Activated CD4-positive, alpha-beta T cell treated with anti-CD3 and anti-CD28 coated beads for 4 hours (primary cell): ENCODE measurements around the gene CACNG3.
"Not testable (repeated sequence)": the region's sequence is repeated elsewhere in the genome, so short reads cannot be mapped to it uniquely, and the experiment has no call there.

ENCODE experiments used
- DNase-seq, 2 donors: peaks; one replicate each; pipeline ENCODE4 v3.0.0-alpha.2; 2020

The CACNG3 gene

DNA sequence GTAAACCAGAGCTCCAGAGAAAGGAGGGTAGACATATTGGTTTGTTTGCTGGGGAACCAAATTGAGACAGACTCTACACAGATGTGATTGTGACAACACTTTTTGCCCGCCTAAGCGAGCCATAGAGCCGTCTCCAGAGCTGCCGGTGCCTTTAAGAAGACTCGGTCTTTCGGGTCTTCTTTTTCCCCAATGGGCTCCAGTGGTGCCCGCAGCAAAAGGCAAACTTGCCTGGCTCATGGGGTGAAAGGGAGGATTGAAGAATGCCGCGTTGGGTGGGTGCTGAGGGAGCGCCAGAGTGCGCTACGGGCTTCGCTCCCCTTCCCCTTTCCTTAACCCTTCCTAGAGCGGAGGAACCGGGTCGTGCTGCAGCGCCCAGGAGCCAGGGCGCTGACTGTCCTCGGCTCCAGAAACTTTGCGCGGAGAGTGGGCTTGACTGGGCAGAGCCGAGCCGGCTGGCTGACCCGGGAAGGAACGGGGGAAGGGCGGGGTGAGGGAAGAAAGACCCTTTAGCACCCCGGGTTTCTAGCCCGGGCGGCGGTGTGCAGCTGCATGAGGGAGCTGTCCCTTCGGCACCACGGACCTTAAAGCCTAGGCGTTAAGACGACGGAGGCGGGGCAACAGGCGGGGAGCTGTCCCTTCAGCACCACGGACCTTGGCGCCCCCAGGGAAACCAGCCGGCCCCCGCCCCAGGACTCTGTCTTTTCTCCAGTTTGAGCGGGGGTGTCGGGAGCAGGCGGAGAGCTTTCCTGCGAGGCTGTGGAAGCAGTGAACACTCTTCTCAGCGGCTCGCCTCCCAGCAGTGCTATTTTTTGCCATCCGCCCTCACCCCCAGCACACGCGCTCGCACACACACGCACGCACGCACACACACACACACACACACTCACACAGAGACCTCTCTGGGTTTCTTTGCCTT, at the start of gene CACNG3:
TSS of gene CACNG3 (plus strand) at position 880 of the 916 bp plus-strand sequence. CDS start 420 bp downstream, outside the sequence.
- peak in 1 of 2 donors; percentile 1 for DNase-seq

DNA sequence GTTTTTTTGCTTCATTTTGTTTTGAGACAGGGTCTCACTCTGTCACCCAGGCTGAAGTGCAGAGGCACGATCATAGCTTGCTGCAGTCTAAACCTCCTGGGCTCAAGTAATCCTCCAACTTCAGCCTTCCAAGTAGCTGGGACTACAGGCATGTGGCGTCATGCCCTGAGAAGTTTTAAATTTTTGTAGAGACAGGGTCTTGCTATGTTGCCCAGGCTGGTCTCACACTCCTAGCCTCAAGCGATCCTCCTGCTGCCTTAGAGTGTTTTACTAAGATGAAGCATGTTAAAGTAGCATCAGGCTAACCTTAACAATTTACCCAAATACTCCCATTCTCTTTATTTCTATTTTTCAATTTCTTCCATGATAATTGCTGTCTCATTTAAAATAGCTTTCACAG, 49.2 kb upstream of the CACNG3 start:
- no peak for DNase-seq

- DNase-seq: no peak
Measured at GRCh38 chr16:24208710-24209109, 47.4 kb upstream of the CACNG3 start.

- DNase-seq: no peak
Measured at GRCh38 chr16:24214992-24215391, 41.1 kb upstream of the CACNG3 start.

DNA sequence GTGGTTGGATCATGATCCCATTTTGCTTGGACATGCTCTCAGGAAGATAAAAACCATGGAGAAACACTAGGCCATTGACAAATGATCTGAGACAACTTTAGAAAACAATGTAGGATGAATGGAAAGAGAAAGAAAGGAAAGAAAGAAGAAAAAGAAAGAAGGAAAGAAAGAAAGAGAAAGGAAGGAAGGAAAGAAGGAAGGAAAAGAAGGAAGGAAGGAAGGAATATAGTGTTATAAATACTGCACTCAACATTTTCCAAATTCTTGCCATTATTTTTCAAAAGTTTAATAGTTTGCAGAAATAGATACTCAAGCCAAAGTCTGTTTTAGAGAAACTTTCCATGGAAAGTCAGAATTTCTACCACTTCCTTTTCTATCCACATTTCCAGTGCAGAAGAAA, 39.2 kb upstream of the CACNG3 start:
- no peak for DNase-seq

- DNase-seq: no peak
Measured at GRCh38 chr16:24217461-24217860, 38.7 kb upstream of the CACNG3 start.

- no peak for DNase-seq
Measured at GRCh38 chr16:24218299-24218698, 37.8 kb upstream of the CACNG3 start.

DNA sequence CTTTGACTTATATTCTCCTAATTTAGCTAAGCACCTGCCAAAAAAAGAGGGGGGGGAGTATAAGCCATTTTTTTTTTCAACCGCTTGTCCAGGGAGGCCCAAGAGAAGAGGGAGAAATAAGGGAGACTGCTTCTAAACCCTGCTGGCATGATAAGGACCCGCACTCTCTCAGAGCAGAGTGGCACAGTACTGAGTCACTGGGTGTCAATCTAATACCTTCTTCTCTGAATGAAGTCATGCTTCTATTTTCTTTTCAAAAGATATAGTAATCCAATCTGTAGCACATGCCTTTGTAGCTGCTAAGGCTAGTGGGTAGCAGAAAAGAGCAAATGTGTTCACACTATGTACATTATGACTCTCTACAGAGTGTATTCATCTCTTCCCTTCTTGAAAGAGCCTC, 34.9 kb upstream of the CACNG3 start:
- DNase-seq: no peak

GRCh38 chr16:24228514-24228913, 27.6 kb upstream of the CACNG3 start:
- DNase-seq: no peak

GRCh38 chr16:24232936-24233335, 23.2 kb upstream of the CACNG3 start:
- no peak for DNase-seq

DNA sequence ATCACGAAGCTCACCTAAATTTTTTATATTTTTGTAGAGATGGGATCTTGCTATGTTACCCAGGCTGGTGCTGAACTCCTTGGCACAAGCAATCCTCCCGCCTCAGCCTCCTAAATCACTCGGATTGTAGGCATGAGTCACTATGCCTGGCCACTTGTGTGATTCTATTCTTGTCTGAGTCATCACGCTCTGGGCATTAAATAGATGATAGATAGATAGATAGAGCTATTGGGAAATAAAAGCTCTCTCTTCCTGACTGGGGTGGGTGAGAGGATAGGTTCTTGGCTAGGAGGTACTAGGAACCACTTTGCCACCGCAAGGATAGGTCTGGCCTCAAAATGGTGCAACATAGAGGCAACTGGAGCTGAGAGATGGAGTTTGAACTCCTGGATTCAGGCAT, 21.4 kb upstream of the CACNG3 start:
- no peak for DNase-seq

- DNase-seq: no peak
Measured at GRCh38 chr16:24235806-24236205, 20.3 kb upstream of the CACNG3 start.

DNA sequence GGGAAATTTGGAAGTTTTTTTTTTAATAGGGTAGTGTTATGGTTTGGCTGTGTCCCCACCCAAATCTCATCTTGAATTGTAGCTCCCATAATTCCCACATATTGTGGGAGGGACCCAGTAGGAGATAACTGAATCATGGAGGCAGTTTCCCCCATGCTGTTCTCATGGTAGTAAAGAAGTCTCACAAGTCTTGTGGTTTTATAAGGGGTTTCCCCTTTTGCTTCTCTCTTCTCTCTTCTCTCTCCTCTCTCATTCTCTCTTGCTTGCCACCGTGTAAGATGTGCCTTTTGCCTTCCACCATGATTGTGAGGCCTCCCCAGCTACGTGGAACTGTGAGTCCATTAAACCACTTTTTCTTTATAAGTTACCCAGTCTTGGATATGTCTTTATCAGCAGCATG, 17.3 kb upstream of the CACNG3 start:
- not testable (repeated sequence) for DNase-seq

DNA sequence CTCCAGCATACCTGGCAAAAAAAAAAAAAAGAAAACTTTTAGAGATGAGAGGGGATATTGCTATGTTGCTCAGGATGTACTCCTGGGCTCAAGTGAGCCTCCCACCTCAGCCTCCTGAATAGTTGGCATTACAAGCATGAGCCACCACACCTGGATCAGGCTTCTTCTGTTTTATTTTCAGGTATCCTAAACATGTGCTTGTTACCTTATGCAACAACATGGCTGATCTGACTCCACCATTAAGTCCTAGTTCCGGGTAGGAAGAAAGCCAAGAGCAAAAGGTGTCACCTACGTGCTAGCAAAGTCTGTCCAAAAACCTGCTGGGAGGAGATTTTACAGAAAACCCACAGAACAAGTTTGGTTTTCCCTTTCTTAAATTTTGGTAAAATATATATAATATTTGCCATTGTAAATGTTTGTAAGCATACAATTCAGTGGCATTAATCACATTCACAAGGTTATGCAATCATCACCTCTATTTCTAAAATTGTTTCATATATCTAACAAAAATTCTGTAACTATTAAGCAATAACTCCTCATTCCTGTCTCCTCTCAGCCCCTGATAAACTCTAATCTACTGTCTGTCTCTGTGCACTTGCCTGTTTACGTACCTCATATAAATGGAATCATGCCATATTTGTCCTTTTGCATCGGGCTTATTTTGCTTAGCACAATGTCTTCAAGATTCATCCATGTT, 9.1 kb upstream of the CACNG3 start:
- no peak for DNase-seq

- DNase-seq: peak; percentile 22 to 26
Measured at GRCh38 chr16:24253192-24253591, 2.9 kb upstream of the CACNG3 start.

DNA sequence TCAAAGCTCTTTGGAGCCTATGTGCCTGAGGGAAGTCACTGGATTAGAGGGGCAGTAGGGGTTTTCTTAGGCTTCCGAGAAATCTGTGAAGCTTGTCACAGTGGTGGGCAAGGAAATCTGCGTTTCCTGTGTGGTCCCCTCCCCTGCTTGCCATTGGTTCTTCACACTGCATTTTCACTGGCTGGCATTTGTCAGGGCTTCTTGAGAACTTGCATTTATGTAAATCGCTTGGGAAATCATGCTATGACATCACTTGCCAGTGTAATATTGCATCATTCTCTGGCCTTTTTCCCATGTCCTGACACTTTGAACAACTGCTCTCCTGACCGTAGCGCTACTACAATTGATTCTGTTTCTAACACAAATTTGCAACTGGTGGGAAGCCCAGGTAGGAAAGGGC, 1.8 kb downstream of the CACNG3 start:
- no peak for DNase-seq

DNA sequence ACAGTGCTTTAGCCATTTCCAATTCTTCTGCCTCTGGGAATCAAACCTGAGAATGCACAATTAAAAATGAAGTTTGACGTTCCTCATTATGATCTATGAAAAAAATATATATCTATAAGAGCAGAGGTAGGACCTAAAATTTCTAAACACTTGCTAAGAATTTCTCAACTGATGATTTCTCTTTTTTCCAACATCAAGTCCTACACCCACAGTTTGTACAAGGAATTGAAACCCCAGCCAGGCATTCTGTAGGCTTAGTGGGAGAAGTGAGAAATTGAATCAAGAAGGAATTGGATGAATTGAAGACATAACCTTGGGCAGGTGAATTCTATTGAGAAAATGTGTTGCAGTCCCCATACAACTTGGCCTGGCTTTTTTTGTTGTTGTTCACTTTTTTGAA, 2.7 kb downstream of the CACNG3 start:
- no peak for DNase-seq

DNA sequence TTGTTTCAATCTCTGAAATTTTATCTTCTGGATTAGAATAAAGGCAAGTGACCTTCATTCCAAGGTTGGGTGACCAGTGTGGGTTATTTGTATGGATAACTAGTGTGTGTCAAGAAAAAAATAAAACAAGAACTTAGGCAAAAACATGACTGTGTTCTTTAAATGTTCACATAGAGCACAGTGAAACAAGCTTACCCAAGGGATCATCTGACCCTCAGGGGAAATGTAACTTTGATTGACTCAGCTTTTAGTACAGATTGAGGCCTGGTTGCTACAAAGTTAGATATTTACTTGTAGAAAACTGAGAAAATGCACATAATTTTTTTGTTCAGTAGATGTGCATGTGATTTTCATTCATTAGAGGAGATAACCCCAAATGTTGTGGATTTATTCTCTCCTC, 6.7 kb downstream of the CACNG3 start:
- DNase-seq: no peak

DNA sequence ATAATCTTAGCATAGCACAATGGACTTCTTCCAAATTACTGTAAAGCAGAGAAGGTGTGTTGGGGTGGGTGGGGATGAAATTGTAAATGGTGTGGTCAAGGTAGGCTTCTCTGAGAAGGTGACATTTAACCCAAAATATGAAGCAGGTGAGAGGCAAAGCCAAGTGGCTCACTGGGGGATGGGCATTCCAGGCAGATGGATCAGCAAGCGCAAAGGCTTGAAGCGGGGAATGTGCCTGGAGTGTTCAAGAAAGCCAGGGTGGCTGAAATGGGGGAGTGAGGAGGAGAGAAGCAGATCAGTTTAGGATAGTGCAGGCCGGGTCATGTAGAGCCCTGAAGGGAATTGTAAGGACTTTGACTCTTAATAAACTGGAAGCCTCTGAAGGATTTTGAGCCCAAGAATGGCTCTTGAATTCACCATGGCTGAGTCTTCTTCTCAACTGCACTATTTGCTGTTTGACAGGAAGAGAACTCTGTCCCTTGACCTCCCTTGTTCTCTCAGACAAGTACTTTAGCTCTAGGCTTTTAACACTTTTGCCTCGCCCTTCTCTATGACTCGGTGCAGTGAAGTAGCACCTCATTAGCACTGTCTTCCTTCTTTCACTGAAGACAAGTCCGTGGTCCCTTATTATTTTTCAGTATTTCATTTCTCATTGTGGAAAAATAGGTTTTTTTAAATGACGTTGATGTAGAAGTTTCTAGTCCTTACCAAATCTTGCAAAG, 14.7 kb downstream of the CACNG3 start:
- no peak for DNase-seq

GRCh38 chr16:24272379-24272778, 16.2 kb downstream of the CACNG3 start:
- no peak for DNase-seq

GRCh38 chr16:24273508-24274182, 17.5 kb downstream of the CACNG3 start:
- DNase-seq: no peak

- DNase-seq: no peak
Measured at GRCh38 chr16:24275413-24275812, 19.3 kb downstream of the CACNG3 start.

DNA sequence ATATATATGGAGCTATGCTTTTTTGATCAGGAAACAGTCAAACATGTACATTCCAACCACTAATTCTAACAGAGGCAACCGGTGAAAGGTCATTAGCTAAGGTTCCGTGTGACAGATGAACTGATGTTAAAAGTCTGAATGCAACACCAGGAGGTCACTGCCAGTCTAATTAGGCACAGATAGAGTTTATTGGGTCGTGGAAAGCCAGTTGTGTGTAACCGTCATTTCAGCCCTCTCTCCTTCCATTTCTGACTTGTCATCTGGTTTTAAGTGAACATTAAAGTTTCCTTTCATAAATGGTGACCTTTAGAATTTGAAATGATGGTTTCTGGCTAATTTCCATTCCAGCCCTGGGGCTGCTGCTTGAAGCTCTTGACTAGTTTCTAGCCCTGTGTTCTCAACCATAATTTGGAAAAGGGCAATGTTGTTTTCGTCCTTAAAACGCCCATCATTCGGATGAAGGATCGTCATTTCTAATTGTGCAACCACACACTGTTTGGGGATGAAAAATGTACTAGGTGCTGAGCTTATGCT, 23.9 kb downstream of the CACNG3 start:
- no peak for DNase-seq
